Activated CD8-positive, alpha-beta memory T cell treated with anti-CD3 and anti-CD28 coated beads for 1 hour (primary cell): Measurements from ENCODE around the gene OBI1.

Source experiments
- DNase-seq, 2 donors: peaks; one replicate each; pipeline ENCODE4 v3.0.0-alpha.2; 2020; ENCODE audit warnings: low read depth in 1 of 2; ENCODE audit errors: extremely low read depth in 1 of 2

The OBI1 gene, protein sequence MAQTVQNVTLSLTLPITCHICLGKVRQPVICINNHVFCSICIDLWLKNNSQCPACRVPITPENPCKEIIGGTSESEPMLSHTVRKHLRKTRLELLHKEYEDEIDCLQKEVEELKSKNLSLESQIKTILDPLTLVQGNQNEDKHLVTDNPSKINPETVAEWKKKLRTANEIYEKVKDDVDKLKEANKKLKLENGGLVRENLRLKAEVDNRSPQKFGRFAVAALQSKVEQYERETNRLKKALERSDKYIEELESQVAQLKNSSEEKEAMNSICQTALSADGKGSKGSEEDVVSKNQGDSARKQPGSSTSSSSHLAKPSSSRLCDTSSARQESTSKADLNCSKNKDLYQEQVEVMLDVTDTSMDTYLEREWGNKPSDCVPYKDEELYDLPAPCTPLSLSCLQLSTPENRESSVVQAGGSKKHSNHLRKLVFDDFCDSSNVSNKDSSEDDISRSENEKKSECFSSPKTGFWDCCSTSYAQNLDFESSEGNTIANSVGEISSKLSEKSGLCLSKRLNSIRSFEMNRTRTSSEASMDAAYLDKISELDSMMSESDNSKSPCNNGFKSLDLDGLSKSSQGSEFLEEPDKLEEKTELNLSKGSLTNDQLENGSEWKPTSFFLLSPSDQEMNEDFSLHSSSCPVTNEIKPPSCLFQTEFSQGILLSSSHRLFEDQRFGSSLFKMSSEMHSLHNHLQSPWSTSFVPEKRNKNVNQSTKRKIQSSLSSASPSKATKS

DNA sequence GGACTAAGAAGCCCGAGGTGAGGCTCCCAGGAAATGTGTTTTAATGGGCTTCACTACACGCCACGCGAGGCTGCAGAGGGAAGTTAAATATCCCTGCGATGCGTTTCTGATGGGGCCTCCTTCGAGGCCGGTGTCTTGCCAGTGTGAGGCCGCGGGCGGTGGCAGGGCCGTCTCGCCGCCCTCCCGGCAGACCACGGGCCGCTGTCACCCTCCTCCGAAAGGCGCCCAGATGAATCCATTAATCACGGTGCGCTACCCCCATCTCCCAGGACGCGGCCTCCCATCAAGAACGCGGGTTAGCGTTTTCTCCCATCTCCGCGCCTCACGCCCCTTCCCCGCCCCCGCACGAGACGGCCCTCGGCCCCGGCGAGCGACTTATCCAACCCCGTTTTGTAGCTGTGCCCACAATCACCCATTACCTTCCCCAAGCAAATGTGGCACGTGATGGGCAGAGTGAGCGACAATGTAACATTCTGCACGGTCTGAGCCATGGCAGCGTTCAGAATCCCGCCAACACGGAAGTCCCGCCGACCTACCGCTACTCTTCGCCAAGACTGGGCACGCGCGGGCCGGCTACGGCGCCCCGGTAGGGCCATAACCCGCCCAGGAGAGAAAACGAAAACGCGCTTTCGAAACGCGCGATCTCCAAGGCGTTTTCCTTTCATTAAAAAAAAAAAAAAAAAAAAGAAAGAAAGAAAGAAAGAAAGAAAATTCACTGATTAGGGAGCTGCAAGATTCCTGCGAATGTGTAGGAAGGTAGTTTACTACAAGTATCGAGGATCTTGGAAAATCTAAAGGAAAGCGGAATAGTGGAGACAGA lies at the start of gene OBI1:
Gene OBI1 (minus strand): TSS at position 526 of the 820 bp plus-strand sequence. CDS start 35 bp downstream, at position 491.
- peak; percentile 63 to 86 for DNase-seq

GRCh38 chr13:78701383-78701782 lies 42.4 kb upstream of the OBI1 start:
- DNase-seq = no peak

GRCh38 chr13:78700121-78700910 lies 41.4 kb upstream of the OBI1 start:
- no peak for DNase-seq

DNA sequence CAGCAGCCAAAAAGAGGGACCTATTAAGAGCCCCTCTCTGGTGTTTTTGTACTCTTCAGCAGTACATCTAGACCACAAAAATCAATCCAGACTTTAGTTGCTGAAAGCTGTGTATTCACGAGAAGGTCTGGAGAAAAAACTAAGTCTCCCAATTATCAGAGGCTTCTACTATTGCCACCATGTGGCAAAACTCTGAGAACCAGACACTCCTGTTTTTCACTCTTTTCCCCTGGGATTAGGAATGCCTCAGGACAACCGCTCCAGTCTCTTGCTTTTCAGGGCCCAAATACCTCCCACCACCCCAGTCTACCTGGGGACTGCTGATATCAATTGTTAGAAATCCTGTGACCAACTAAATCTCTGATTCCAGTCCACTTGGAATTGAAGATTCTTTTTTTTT lies 30.1 kb upstream of the OBI1 start:
- DNase-seq = no peak

DNA sequence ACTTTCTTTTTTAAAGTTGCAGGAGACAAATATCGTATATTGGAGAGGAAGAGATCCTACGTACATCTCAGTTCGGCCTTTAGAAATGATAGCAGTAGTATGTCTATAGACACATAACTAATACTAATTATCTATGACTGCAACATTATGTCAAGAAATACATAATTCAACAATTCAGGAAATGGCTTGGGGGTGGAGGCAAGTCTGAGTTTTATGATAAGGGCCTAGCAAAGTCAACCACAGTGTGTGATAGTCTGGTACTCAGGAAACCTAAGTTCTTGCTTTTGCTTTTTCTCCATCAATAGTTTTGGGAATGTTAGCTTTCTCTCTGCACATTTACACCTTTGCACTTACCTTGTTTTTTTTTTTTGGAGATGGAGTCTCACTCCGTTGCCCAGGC lies 27.5 kb upstream of the OBI1 start:
- DNase-seq = no peak

GRCh38 chr13:78680576-78681350 lies 21.8 kb upstream of the OBI1 start:
- no peak for DNase-seq

DNA sequence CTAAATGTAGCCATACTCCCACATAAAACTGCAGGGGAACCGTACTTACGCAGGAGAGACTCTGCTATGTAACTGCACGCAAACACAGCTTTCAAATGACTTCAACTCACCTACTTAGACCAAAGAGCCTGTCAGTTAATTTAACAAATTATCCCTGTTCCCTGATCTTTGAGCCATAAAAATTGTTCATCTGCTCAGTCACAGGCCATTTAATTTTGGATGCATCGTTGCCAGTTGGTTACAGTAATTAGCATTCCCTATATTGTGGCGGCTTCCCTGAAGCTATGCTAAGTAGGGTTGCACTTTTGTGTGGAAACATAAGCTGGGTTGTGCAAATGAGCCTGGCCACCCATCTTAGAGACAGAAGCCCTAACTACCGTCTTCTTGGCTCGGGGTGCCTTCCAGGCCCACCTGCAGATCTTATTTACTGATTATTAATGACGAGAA lies 21.2 kb upstream of the OBI1 start:
- DNase-seq = no peak

- DNase-seq = no peak
Measured at GRCh38 chr13:78679329-78679728, 20.4 kb upstream of the OBI1 start.

DNA sequence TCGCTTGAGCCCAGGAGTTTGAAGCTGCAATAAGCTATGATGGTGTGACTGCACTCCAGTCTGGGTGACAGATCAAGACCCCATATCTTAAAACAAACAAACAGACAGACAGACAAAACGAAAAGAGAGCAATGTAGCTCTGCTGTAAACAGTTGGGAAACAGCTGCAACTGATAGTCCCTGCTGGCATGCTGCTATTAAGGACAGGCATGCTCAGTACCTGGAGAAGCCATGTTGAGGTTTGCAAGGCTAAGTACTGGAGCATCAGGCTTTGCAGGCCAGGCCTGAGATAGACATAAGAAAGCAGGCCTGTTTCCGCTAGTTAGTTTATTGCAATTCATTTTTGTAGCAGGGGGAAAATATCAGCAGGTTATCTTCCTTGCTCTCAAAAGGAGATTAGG lies 16.2 kb upstream of the OBI1 start:
- DNase-seq = no peak

DNA sequence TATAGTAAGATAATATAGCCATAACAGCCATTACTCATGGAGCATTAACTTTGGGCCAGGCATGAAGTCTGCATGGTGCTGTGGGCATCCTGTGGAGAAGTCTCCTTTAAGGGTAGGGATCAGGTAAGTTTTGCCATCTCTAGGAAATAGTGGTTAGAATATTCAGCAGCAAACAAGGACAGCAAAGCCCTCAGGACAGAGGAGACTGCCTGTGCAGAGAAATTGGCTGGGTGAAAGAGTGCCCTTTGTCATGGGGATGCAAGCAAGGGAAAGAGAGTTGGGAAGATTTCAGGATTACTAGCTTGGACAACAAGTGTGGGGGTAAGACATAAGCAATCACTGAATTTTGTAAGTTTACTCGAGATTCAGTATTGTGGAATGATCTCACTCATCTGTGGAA lies 15.7 kb upstream of the OBI1 start:
- DNase-seq = no peak

DNA sequence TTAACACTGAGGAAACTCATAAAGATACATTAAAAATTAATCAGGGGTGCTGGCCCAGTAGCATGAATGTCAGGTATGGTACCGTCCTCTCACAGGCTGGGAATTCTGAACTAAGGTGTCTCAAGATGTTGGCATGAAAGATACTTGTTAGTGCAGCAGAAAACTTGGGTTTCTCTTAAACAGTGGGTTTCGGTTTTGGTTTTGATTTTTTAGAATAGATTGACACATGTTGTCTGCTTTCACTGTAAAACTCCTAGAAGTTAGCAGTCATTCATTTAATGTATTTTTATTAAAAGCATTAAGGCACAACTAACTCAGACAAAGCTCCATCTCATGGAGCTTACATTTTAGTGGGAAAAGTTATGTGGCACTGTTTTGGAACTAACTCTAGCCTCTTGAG lies 3.5 kb upstream of the OBI1 start:
- no peak for DNase-seq

GRCh38 chr13:78660495-78660857 lies 1.5 kb upstream of the OBI1 start:
- no peak for DNase-seq

DNA sequence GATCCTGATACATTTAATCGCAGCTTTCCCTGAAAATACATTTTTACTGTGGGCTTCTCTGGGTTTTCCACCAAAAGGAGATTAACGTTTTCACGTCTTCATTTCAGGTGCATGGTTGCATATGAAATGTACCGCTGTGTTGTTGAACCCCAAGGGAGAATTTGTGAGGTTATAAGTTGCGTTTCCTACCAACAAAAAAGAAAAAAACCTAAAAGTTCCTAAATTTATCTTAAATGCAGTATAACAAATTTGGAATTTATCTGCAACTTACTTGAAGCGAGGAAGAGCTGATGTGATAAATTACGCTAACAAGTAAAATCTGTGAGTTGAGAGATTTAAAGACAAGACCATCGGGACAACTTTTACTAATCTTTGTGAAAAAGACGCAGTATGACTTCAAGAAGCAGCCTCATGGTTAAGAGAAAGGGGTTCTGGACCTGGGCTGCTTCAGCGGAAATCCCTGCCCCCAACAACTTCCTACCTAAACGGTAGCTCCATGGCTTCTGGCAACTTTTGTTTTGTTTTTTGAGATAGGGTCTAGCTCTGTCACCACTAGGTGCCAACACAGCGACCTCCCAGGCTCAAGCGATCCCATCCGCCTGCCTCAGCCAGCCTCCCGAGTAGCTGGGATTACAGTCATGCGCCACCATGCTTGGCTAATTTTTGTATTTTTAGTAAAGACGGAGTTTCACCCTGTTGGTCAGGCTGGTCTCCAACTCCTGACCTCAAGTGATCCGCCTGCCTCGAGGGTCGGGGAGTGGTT lies 958 bp upstream of the OBI1 start:
- DNase-seq = no peak

DNA sequence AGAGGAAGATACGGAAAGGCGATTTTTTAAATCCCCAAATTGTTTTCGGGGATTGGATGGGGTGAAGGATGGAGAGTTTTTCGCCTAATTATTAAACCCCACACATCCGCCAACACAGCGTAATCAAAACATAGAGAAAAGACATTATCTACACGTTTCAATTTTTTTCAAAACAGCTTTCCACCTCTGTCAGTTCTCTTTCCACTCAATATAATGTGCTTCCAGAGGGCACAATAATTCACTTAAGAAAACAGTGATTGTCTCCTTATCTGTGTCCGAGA lies 435 bp upstream of the OBI1 start:
- no peak for DNase-seq

DNA sequence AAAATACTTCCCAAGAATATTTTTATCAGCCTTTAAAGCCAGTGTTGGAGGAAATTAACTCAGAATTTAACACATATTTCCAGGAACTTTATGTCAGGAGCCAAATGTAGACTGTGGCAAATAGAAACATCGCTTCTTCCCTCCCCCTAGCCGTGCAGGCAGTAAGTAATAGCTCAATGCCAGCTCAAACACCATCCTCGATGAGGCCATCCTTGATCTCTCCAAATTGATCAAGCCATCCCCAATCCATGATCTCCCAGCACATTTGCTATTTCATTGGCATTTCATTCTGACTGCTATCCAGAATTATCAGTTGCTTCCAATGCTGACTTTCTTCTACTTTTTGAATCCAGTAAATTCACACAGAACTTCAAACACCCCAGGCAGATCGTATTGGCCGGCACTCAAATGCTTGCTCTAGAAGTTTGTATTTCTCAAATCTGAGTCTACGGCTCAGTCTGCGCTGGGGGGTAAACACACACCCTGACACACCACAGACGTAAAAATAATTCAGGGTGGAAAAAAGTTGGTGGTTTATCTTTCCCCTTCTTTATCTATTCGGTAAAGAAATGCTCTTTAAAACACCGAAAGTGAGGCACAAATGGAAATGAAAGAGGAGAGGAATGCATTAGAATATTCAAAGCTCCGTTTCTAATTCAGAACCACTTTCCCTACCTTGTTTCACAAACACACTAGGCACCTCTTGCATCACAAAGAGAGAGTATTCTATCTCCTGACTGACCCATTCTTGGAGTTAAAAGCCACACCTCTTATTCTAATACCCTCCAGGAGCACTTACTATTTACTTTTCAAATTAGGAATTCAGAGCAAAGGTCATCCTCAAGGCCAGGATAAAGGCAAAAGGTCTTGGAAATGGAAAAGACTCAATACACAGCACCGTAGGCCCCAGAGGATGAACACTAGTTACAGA lies 991 bp downstream of the OBI1 start:
- DNase-seq = no peak

- no peak for DNase-seq
Measured at GRCh38 chr13:78655906-78656305, 3.0 kb downstream of the OBI1 start.

- no peak for DNase-seq
Measured at GRCh38 chr13:78655007-78655406, 3.9 kb downstream of the OBI1 start.

- DNase-seq = no peak
Measured at GRCh38 chr13:78652651-78653050, 6.3 kb downstream of the OBI1 start.
